ENCODE measurements around the gene HMGB1.

The HMGB1 gene

DNA sequence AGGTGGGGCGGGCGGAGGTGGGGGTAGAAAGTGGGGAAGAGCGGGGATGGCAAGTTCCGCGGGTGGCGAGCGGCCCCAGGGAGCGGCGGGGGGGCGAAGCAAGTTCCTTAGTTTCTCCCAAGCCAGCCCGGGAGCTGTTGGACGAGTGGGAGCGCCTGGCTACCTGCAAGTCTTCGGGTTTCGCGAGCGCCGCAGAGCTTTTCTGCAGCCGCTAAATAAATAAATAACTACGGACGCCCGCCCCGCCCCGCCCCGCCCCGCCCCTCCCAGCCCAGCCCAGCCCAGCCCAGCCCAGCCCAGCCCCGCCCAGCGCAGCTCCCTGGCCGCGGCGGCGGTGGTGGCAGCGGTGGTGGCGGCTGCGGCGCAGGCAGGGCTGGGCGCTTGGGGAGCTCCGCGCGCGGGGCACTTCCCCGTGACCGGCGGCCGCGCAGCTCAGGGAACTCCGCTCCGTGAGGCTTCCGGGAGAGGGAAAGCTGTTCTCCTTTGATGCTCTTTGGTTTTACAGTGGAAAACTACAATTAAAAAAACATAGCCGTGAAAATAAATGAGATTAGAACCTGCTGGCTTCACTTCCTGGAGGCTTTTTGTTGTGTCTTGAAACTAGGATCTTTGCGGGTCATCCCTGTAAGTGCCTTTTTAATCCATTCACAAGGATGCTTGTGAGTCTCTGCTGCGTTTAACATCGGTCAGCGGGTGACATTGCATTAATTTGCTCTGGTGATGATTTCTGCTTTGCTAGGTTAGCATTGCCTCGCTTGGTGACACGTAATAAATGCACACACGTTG, 43.5 kb downstream of the HMGB1 start, which contains the start of gene UBE2L5:
UBE2L5 (plus strand) TSS at position 440 of the 786 bp plus-strand sequence. CDS start 5,498 bp downstream, outside the sequence.
- TF ChIP-seq CTCF (IDR thresholded peaks at IDR 0.05; ENCODE audit: borderline replicate concordance, extremely low read depth, low read length, poor library complexity, severe bottlenecking) (no peak), EZH2 (IDR thresholded peaks at IDR 0.05; ENCODE audit: borderline replicate concordance, low read depth, low read length, severe bottlenecking) (no peak)
- Histone ChIP-seq H3K4me2 (ENCODE audit: insufficient read depth, low read length) (peak within 1 kb of the TSS; percentile 93), H3K27ac (ENCODE audit: low read length) (peak within 1 kb of the TSS; percentile 92), H2AFZ (ENCODE audit: low read depth, low read length) (peak within 1 kb of the TSS; percentile 86), H3K27me3 (ENCODE audit: insufficient read depth, low read length, poor library complexity) (no peaks in the 10 kb centered on the region), H4K20me1 (ENCODE audit: insufficient read depth, low read length) (no peaks in the 10 kb centered on the region), H3K4me3 (ENCODE audit: low read depth in 1 of 2, low read length in 2 of 2) (peak within 1 kb of the TSS; percentile 54 to 86), H3K79me2 (ENCODE audit: insufficient read depth, low read length) (no peaks in the 10 kb centered on the region), H3K4me1 (ENCODE audit: insufficient read depth, low read length) (peaks cover 54% of the 10 kb centered on the region), H3K36me3 (ENCODE audit: insufficient read depth, low read length) (no peaks in the 10 kb centered on the region), H3K9ac (ENCODE audit: low read depth, low read length) (peak within 1 kb of the TSS; percentile 69), H3K9me3 (ENCODE audit: insufficient read depth, low read length, severe bottlenecking) (no peaks in the 10 kb centered on the region)
- ATAC-seq (ENCODE audit: insufficient read depth, low read depth) (peak; percentile 90), DNase-seq (peak; percentile 78)

- Histone ChIP-seq H3K36me3 (ENCODE audit: insufficient read depth, low read length) (no peaks in the 10 kb centered on the region), H3K9ac (ENCODE audit: low read depth, low read length) (peak overlapping the region; percentile 69), H3K79me2 (ENCODE audit: insufficient read depth, low read length) (no peaks in the 10 kb centered on the region), H2AFZ (ENCODE audit: low read depth, low read length) (peak overlapping the region; percentile 57; the same call in 1 of the 2 replicates), H3K9me3 (ENCODE audit: insufficient read depth, low read length, severe bottlenecking) (no peaks in the 10 kb centered on the region), H3K27me3 (ENCODE audit: insufficient read depth, low read length, poor library complexity) (no peaks in the 10 kb centered on the region), H4K20me1 (ENCODE audit: insufficient read depth, low read length) (no peaks in the 10 kb centered on the region), H3K4me2 (ENCODE audit: insufficient read depth, low read length) (peak overlapping the region; percentile 93), H3K27ac (ENCODE audit: low read length) (peak overlapping the region; percentile 66), H3K4me3 (ENCODE audit: low read depth in 1 of 2, low read length in 2 of 2) (peak overlapping the region in 1 of 2 experiments; percentile 86; a peak in 2 of 4 replicates), H3K4me1 (ENCODE audit: insufficient read depth, low read length) (peaks cover 54% of the 10 kb centered on the region)
- peak; percentile 74 for DNase-seq
- ATAC-seq (ENCODE audit: insufficient read depth, low read depth) = peak; percentile 55
- no peak for TF ChIP-seq CTCF (IDR thresholded peaks at IDR 0.05; ENCODE audit: borderline replicate concordance, extremely low read depth, low read length, poor library complexity, severe bottlenecking)
These were observed 44.4 kb downstream of the HMGB1 start for GRCh38 chr13:30421093-30422053.

GRCh38 chr13:30418717-30419459, 46.8 kb downstream of the HMGB1 start:
- H3K9ac ChIP-seq (ENCODE audit: low read depth, low read length) = no peak overlapping the region
- H2AFZ ChIP-seq (ENCODE audit: low read depth, low read length) = no peak overlapping the region; the same call in 1 of the 2 replicates
- H3K79me2 ChIP-seq (ENCODE audit: insufficient read depth, low read length) = no peaks in the 10 kb centered on the region
- peak; percentile 54 for DNase-seq
- no peaks in the 10 kb centered on the region for H3K9me3 ChIP-seq (ENCODE audit: insufficient read depth, low read length, severe bottlenecking)
- TF ChIP-seq EZH2 (IDR thresholded peaks at IDR 0.05; ENCODE audit: borderline replicate concordance, low read depth, low read length, severe bottlenecking) (no peak), CTCF (IDR thresholded peaks at IDR 0.05; ENCODE audit: borderline replicate concordance, extremely low read depth, low read length, poor library complexity, severe bottlenecking) (no peak)
- peak overlapping the region; percentile 34 for H3K27ac ChIP-seq (ENCODE audit: low read length)
- no peak overlapping the region for H3K4me3 ChIP-seq (ENCODE audit: low read depth in 1 of 2, low read length in 2 of 2)
- peak; percentile 27; the same call in 1 of the 3 replicates for ATAC-seq (ENCODE audit: insufficient read depth, low read depth)
- no peaks in the 10 kb centered on the region for H3K36me3 ChIP-seq (ENCODE audit: insufficient read depth, low read length)
- H3K4me2 ChIP-seq (ENCODE audit: insufficient read depth, low read length) = no peak overlapping the region
- peaks cover 58% of the 10 kb centered on the region for H3K4me1 ChIP-seq (ENCODE audit: insufficient read depth, low read length)
- H3K27me3 ChIP-seq (ENCODE audit: insufficient read depth, low read length, poor library complexity) = no peaks in the 10 kb centered on the region
- no peaks in the 10 kb centered on the region for H4K20me1 ChIP-seq (ENCODE audit: insufficient read depth, low read length)
